GM23338 (cell line): ENCODE measurements around the gene DDIT3. TPM values are rescaled to one million over a fixed set of nuclear protein-coding genes. Genes with fewer than 3 reads are reported as not detected.

Experiments used
- ATAC-seq: fragments of 200-7000 bp; cut with Tn5 transposase; 3 replicates; pipeline ENCODE4 v1.9.1; 2020
- DNase-seq: peaks from one replicate; pipeline ENCODE4 v3.0.0-alpha.2; 2015; ENCODE audit warnings: low spot score
- H2AFZ ChIP-seq: fragments of 200-600 bp; sonication (generic); 2 replicates; pipeline ENCODE4 v1.8.0; 2016; ENCODE audit warnings: antibody characterized with exemption, mild to moderate bottlenecking, moderate library complexity
- H3F3A ChIP-seq: fragments of 200-600 bp; sonication (generic); replicated peaks from 2 replicates; pipeline ENCODE4 v1.8.0; 2017; ENCODE audit warnings: antibody characterized with exemption, mixed run types, low read depth
- H3K27ac ChIP-seq: fragments of 200-600 bp; sonication (generic); 2 replicates; pipeline ENCODE4 v1.6.1; 2016; ENCODE audit warnings: low read depth
- H3K27me3 ChIP-seq: fragments of 200-600 bp; sonication (generic); 2 replicates; pipeline ENCODE4 v1.8.0; 2016; ENCODE audit warnings: mild to moderate bottlenecking, mixed run types, moderate library complexity; ENCODE audit not compliant: insufficient read depth
- H3K36me3 ChIP-seq: fragments of 200-600 bp; sonication (generic); 2 replicates; pipeline ENCODE4 v1.8.0; 2016; ENCODE audit warnings: mild to moderate bottlenecking; ENCODE audit not compliant: insufficient read depth
- H3K4me1 ChIP-seq: fragments of 200-600 bp; sonication (generic); 2 replicates; pipeline ENCODE4 v1.8.0; 2016; ENCODE audit warnings: mild to moderate bottlenecking, moderate library complexity; ENCODE audit not compliant: insufficient read depth
- H3K4me2 ChIP-seq: fragments of 200-600 bp; sonication (generic); 2 replicates; pipeline ENCODE4 v1.7.1; 2017; ENCODE audit warnings: mixed run types
- H3K4me3 ChIP-seq: fragments of 200-600 bp; sonication (generic); 2 replicates; pipeline ENCODE4 v1.6.1; 2016; ENCODE audit warnings: mixed run types
- H3K79me2 ChIP-seq: fragments of 200-600 bp; sonication (generic); replicated peaks from 2 replicates; pipeline ENCODE4 v1.8.0; 2017; ENCODE audit warnings: mild to moderate bottlenecking; ENCODE audit not compliant: insufficient read depth
- H3K9me2 ChIP-seq: fragments of 200-600 bp; sonication (generic); 2 replicates; pipeline ENCODE4 v1.8.0; 2017; ENCODE audit not compliant: insufficient read depth
- H4K20me1 ChIP-seq: fragments of 200-600 bp; sonication (generic); replicated peaks from 2 replicates; pipeline ENCODE4 v1.8.0; 2017; ENCODE audit warnings: mild to moderate bottlenecking; ENCODE audit not compliant: insufficient read depth
- H3K27ac Mint-ChIP-seq: 2 replicates; pipeline ENCODE4 v1.8.0; 2020; ENCODE audit warnings: inconsistent platforms, mild to moderate bottlenecking, moderate library complexity, mixed read lengths
- H3K27me3 Mint-ChIP-seq: 3 replicates; pipeline ENCODE4 v1.8.0; 2022; ENCODE audit warnings: low read depth, mild to moderate bottlenecking, moderate library complexity, mixed read lengths, inconsistent platforms; ENCODE audit not compliant: insufficient read depth, poor library complexity
- H3K36me3 Mint-ChIP-seq: 3 replicates; pipeline ENCODE4 v1.8.0; 2021; ENCODE audit warnings: low read depth, mild to moderate bottlenecking, inconsistent platforms, moderate library complexity, mixed read lengths
- H3K4me1 Mint-ChIP-seq: 3 replicates; pipeline ENCODE4 v1.8.0; 2020; ENCODE audit warnings: mild to moderate bottlenecking, inconsistent platforms, mixed read lengths
- H3K4me3 Mint-ChIP-seq: 3 replicates; pipeline ENCODE4 v1.8.0; 2021; ENCODE audit warnings: moderate library complexity, mild to moderate bottlenecking, inconsistent platforms, mixed read lengths
- H3K9me3 Mint-ChIP-seq: 3 replicates; pipeline ENCODE4 v1.8.0; 2020; ENCODE audit warnings: moderate library complexity, mild to moderate bottlenecking, inconsistent platforms, mixed read lengths
- CREB1 ChIP-seq: fragments of 250-450 bp; sonication (Bioruptor Pico); IDR thresholded peaks from 2 replicates; pipeline ENCODE4 v1.5.0; 2020; ENCODE audit warnings: low read depth, mild to moderate bottlenecking, moderate library complexity
- CTCF ChIP-seq, 2 experiments: fragments of 200-600 bp in 1 of 2; sonication (generic) in 1 of 2; conservative IDR thresholded peaks; 2 replicates each; pipeline versions ENCODE4 v1.5.1 to v1.6.1; 2016 to 2017; ENCODE audit warnings: antibody characterized with exemption in 2 of 2, low read depth in 2 of 2, mild to moderate bottlenecking in 2 of 2, moderate library complexity in 1 of 2
- ETS1 ChIP-seq: IDR thresholded peaks from 2 replicates; pipeline ENCODE4 v1.6.1; 2016; ENCODE audit warnings: antibody characterized with exemption
- EZH2 ChIP-seq: fragments of 200-600 bp; sonication (generic); IDR thresholded peaks from one replicate; pipeline ENCODE4 v1.8.0; 2017; ENCODE audit warnings: antibody characterized with exemption, mild to moderate bottlenecking, low read depth; ENCODE audit not compliant: unreplicated experiment
- EZH2phosphoT487 ChIP-seq: fragments of 200-600 bp; sonication (generic); IDR thresholded peaks from one replicate; pipeline ENCODE4 v1.8.1; 2018; ENCODE audit warnings: antibody characterized with exemption; ENCODE audit not compliant: unreplicated experiment
- JUNB ChIP-seq: IDR thresholded peaks from one replicate; pipeline ENCODE4 v1.6.1; 2016; ENCODE audit warnings: antibody characterized with exemption; ENCODE audit not compliant: unreplicated experiment
- NANOG ChIP-seq: IDR thresholded peaks from 2 replicates; pipeline ENCODE4 v1.6.1; 2016; ENCODE audit warnings: antibody characterized with exemption, borderline replicate concordance
- POLR2AphosphoS5 ChIP-seq: IDR thresholded peaks from 2 replicates; pipeline ENCODE4 v1.6.1; 2016; ENCODE audit warnings: antibody characterized with exemption, low read depth
- REST ChIP-seq: IDR thresholded peaks from one replicate; pipeline ENCODE4 v1.6.1; 2018; ENCODE audit warnings: antibody characterized with exemption; ENCODE audit not compliant: unreplicated experiment
- STAT1 ChIP-seq: IDR thresholded peaks from one replicate; pipeline ENCODE4 v1.6.1; 2016; ENCODE audit warnings: antibody characterized with exemption; ENCODE audit not compliant: unreplicated experiment
- ZNF114 ChIP-seq: fragments of 250-450 bp; sonication (Bioruptor Pico); IDR thresholded peaks from 2 replicates; pipeline ENCODE4 v1.5.0; 2020; ENCODE audit warnings: mild to moderate bottlenecking, moderate library complexity
- ZNF331 ChIP-seq: fragments of 250-450 bp; sonication (Bioruptor Pico); IDR thresholded peaks from 2 replicates; pipeline ENCODE4 v1.5.0; 2020; ENCODE audit warnings: low read depth, mild to moderate bottlenecking, moderate library complexity
- polyA plus RNA-seq: library from polyadenylated mRNA; unstranded; fragments of >200 nt; fragmentation: Nextera tagmentation; extraction: Ambion mirVana; gene quantifications from 2 replicates; pipeline ENCODE4 v1.2.1, GENCODE V29; 2016
- total RNA-seq: library from RNA; depleted of rRNA; stranded (reverse); fragments of >200 nt; shearing (Covaris generic); gene quantifications from 2 replicates; pipeline ENCODE4 v1.2.3, GENCODE V29; 2014
- TF ChIP-seq, protein P1 (sequence below): fragments of 250-450 bp; sonication (Bioruptor Pico); IDR thresholded peaks from 2 replicates; pipeline ENCODE4 v1.5.0; 2020; ENCODE audit warnings: mild to moderate bottlenecking, moderate library complexity

DDIT3 gene
- total and polyA plus RNA-seq, 2 experiments from 2014 or later = 3.9 to 12.5 TPM

GRCh38 chr12:57481671-57482070 is 38.6 kb downstream of the DDIT3 start:
- H3K27me3 ChIP-seq = peaks cover 8% of the 10 kb centered on the region
- H3K4me3 ChIP-seq = no peak overlapping the region
- no peaks in the 10 kb centered on the region for H3K9me2 ChIP-seq
- peak overlapping the region; percentile 78 for H3K27ac ChIP-seq
- DNase-seq (no peak), ATAC-seq (no peak)
- peaks cover 28% of the 10 kb centered on the region for H3K4me1 ChIP-seq
- H3K79me2 ChIP-seq = no peaks in the 10 kb centered on the region
- H3F3A ChIP-seq = no peaks in the 10 kb centered on the region
- Mint-ChIP-seq H3K4me3 (no peak overlapping the region; the same call in 2 of the 3 replicates), H3K4me1 (peaks cover 40% of the 10 kb centered on the region), H3K27me3 (peaks cover 21% of the 10 kb centered on the region), H3K27ac (no peak overlapping the region; the same call in 1 of the 2 replicates), H3K36me3 (no peaks in the 10 kb centered on the region; the same call in 2 of the 3 replicates), H3K9me3 (no peaks in the 10 kb centered on the region)
- H2AFZ ChIP-seq = peak overlapping the region; percentile 29; the same call in 1 of the 2 replicates
- TF ChIP-seq STAT1 = no peak
- no peak for TF ChIP-seq CTCF (conservative IDR thresholded peaks at IDR 0.05; ENCODE audit: low read depth in 2 of 2)
- no peak for TF ChIP-seq JUNB
- no peak for TF ChIP-seq EZH2
- TF ChIP-seq ZNF331 (CRISPR knock-in tag) = no peak
- no peak for TF ChIP-seq ETS1
- TF ChIP-seq REST = no peak
- no peak for TF ChIP-seq EZH2phosphoT487
- no peak for TF ChIP-seq CREB1 (CRISPR knock-in tag)
- no peak for TF ChIP-seq POLR2AphosphoS5
- no peak for TF ChIP-seq ZNF114 (CRISPR knock-in tag)
- no peak for TF ChIP-seq NANOG
- TF ChIP-seq, protein P1, sequence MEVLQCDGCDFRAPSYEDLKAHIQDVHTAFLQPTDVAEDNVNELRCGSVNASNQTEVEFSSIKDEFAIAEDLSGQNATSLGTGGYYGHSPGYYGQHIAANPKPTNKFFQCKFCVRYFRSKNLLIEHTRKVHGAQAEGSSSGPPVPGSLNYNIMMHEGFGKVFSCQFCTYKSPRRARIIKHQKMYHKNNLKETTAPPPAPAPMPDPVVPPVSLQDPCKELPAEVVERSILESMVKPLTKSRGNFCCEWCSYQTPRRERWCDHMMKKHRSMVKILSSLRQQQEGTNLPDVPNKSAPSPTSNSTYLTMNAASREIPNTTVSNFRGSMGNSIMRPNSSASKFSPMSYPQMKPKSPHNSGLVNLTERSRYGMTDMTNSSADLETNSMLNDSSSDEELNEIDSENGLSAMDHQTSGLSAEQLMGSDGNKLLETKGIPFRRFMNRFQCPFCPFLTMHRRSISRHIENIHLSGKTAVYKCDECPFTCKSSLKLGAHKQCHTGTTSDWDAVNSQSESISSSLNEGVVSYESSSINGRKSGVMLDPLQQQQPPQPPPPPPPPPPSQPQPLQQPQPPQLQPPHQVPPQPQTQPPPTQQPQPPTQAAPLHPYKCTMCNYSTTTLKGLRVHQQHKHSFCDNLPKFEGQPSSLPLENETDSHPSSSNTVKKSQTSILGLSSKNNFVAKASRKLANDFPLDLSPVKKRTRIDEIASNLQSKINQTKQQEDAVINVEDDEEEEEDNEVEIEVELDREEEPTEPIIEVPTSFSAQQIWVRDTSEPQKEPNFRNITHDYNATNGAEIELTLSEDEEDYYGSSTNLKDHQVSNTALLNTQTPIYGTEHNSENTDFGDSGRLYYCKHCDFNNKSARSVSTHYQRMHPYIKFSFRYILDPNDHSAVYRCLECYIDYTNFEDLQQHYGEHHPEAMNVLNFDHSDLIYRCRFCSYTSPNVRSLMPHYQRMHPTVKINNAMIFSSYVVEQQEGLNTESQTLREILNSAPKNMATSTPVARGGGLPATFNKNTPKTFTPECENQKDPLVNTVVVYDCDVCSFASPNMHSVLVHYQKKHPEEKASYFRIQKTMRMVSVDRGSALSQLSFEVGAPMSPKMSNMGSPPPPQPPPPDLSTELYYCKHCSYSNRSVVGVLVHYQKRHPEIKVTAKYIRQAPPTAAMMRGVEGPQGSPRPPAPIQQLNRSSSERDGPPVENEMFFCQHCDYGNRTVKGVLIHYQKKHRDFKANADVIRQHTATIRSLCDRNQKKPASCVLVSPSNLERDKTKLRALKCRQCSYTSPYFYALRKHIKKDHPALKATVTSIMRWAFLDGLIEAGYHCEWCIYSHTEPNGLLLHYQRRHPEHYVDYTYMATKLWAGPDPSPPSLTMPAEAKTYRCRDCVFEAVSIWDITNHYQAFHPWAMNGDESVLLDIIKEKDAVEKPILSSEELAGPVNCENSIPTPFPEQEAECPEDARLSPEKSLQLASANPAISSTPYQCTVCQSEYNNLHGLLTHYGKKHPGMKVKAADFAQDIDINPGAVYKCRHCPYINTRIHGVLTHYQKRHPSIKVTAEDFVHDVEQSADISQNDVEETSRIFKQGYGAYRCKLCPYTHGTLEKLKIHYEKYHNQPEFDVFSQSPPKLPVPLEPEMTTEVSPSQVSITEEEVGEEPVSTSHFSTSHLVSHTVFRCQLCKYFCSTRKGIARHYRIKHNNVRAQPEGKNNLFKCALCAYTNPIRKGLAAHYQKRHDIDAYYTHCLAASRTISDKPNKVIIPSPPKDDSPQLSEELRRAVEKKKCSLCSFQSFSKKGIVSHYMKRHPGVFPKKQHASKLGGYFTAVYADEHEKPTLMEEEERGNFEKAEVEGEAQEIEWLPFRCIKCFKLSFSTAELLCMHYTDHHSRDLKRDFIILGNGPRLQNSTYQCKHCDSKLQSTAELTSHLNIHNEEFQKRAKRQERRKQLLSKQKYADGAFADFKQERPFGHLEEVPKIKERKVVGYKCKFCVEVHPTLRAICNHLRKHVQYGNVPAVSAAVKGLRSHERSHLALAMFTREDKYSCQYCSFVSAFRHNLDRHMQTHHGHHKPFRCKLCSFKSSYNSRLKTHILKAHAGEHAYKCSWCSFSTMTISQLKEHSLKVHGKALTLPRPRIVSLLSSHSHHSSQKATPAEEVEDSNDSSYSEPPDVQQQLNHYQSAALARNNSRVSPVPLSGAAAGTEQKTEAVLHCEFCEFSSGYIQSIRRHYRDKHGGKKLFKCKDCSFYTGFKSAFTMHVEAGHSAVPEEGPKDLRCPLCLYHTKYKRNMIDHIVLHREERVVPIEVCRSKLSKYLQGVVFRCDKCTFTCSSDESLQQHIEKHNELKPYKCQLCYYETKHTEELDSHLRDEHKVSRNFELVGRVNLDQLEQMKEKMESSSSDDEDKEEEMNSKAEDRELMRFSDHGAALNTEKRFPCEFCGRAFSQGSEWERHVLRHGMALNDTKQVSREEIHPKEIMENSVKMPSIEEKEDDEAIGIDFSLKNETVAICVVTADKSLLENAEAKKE = no peak
- no peaks in the 10 kb centered on the region for H3K36me3 ChIP-seq
- H4K20me1 ChIP-seq = no peaks in the 10 kb centered on the region
- peak overlapping the region; percentile 38; the same call in 1 of the 2 replicates for H3K4me2 ChIP-seq
